IMR-90 (cell line): Measurements from ENCODE around the gene AKAP17A. TPM values are rescaled to one million over a fixed set of nuclear protein-coding genes. Genes with fewer than 3 reads are reported as not detected.

ENCODE experiments used
- ATAC-seq: fragments of 200-7000 bp; cut with Tn5 transposase; 2 replicates; pipeline ENCODE4 v1.9.1; 2020; ENCODE audit warnings: low read depth, mild to moderate bottlenecking, moderate library complexity
- BruUV-seq: library from RNA; stranded (reverse); fragments of 400-500 nt; replicated peaks from 2 replicates; lab custom pipeline; 2021; lab: Mats Ljungman, UMichigan
- CTCF ChIA-PET: fragments of 300-600 bp; formaldehyde crosslinking; extraction: SDS; loops from one replicate; lab custom pipeline; 2021; ENCODE audit warnings: antibody characterized with exemption; lab: Yijun Ruan, JAX
- POLR2A ChIA-PET: fragments of 300-600 bp; sonication (Branson Sonifier 250); formaldehyde crosslinking; loops from one replicate; lab custom pipeline; 2022; ENCODE audit warnings: antibody characterized with exemption; ENCODE audit not compliant: unreplicated experiment; lab: Charles Lee
- DNase-seq: peaks from one replicate; pipeline ENCODE4 v3.0.0; 2013
- H2AFZ ChIP-seq: replicated peaks from 2 replicates; pipeline ENCODE3; 2013; ENCODE audit warnings: low read length, mild to moderate bottlenecking; ENCODE audit not compliant: poor library complexity
- H2AK5ac ChIP-seq: 2 replicates; pipeline ENCODE4 v1.6.1; 2013; ENCODE audit warnings: low read depth, low read length, inconsistent platforms
- H2AK9ac ChIP-seq: replicated peaks from 2 replicates; pipeline ENCODE3; 2013; ENCODE audit warnings: mild to moderate bottlenecking, low read depth, low read length, moderate library complexity; ENCODE audit not compliant: poor library complexity
- H2BK120ac ChIP-seq: 2 replicates; pipeline ENCODE4 v1.6.1; 2013; ENCODE audit warnings: low read depth, low read length, inconsistent platforms
- H2BK15ac ChIP-seq: 3 replicates; pipeline ENCODE4 v1.6.1; 2013; ENCODE audit warnings: low read depth, low read length, inconsistent platforms
- H2BK20ac ChIP-seq: 2 replicates; pipeline ENCODE4 v1.6.1; 2013; ENCODE audit warnings: low read depth, mild to moderate bottlenecking, inconsistent platforms, low read length, moderate library complexity
- H2BK5ac ChIP-seq: 2 replicates; pipeline ENCODE4 v1.6.1; 2013; ENCODE audit warnings: mild to moderate bottlenecking, low read depth, low read length, inconsistent platforms; ENCODE audit not compliant: poor library complexity, severe bottlenecking
- H3K14ac ChIP-seq: replicated peaks from 2 replicates; pipeline ENCODE4 v1.6.1; 2013; ENCODE audit warnings: low read depth, low read length, inconsistent platforms
- H3K18ac ChIP-seq: 2 replicates; pipeline ENCODE4 v1.6.1; 2013; ENCODE audit warnings: low read depth, low read length, control low read depth
- H3K23ac ChIP-seq: 2 replicates; pipeline ENCODE4 v1.6.1; 2013; ENCODE audit warnings: low read depth, low read length, inconsistent platforms
- H3K27ac ChIP-seq: 2 replicates; pipeline ENCODE4 v1.5.1; 2013; ENCODE audit warnings: mild to moderate bottlenecking, control low read depth, low read length; ENCODE audit not compliant: insufficient read depth
- H3K27me3 ChIP-seq: 2 replicates; pipeline ENCODE4 v1.6.1; 2013; ENCODE audit warnings: low read length; ENCODE audit not compliant: control insufficient read depth, insufficient read depth
- H3K36me3 ChIP-seq: 2 replicates; pipeline ENCODE4 v1.6.1; 2013; ENCODE audit warnings: low read length, mixed read lengths; ENCODE audit not compliant: control insufficient read depth, insufficient read depth
- H3K4ac ChIP-seq: 2 replicates; pipeline ENCODE4 v1.6.1; 2013; ENCODE audit warnings: low read depth, low read length, inconsistent platforms
- H3K4me1 ChIP-seq: 2 replicates; pipeline ENCODE4 v1.6.1; 2013; ENCODE audit warnings: low read length, mixed read lengths; ENCODE audit not compliant: control insufficient read depth, insufficient read depth
- H3K4me2 ChIP-seq: 2 replicates; pipeline ENCODE4 v1.6.1; 2013; ENCODE audit warnings: low read depth, mild to moderate bottlenecking, control low read depth, low read length, moderate library complexity
- H3K4me3 ChIP-seq: 2 replicates; pipeline ENCODE4 v1.5.1; 2013; ENCODE audit warnings: low read depth, mild to moderate bottlenecking, control low read depth, low read length, moderate library complexity; ENCODE audit not compliant: insufficient read depth
- H3K56ac ChIP-seq: 2 replicates; pipeline ENCODE4 v1.6.1; 2013; ENCODE audit warnings: low read length, inconsistent platforms; ENCODE audit not compliant: insufficient read depth; ENCODE audit errors: extremely low read depth
- H3K79me1 ChIP-seq, 2 experiments: 2 replicates each; pipeline ENCODE4 v1.6.1; 2013; ENCODE audit warnings: low read length in 2 of 2, inconsistent platforms in 1 of 2, low read depth in 1 of 2
- H3K9ac ChIP-seq: 2 replicates; pipeline ENCODE4 v1.6.1; 2013; ENCODE audit warnings: low read depth, low read length, control low read depth
- H3K9me1 ChIP-seq: 2 replicates; pipeline ENCODE4 v1.6.1; 2013; ENCODE audit warnings: low read length, inconsistent platforms; ENCODE audit not compliant: insufficient read depth
- H3K9me3 ChIP-seq: 2 replicates; pipeline ENCODE4 v1.6.1; 2013; ENCODE audit warnings: low read length; ENCODE audit not compliant: control insufficient read depth, insufficient read depth
- H4K20me1 ChIP-seq: 2 replicates; pipeline ENCODE4 v1.6.1; 2013; ENCODE audit warnings: low read length, inconsistent platforms; ENCODE audit not compliant: insufficient read depth
- H4K5ac ChIP-seq: 2 replicates; pipeline ENCODE4 v1.6.1; 2013; ENCODE audit warnings: mild to moderate bottlenecking, low read depth, low read length, control low read depth
- H4K8ac ChIP-seq, 2 experiments: 2 replicates each; pipeline ENCODE4 v1.6.1; 2013; ENCODE audit warnings: low read depth in 2 of 2, low read length in 2 of 2, control low read depth in 1 of 2, inconsistent platforms in 1 of 2
- H4K91ac ChIP-seq: 2 replicates; pipeline ENCODE4 v1.6.1; 2013; ENCODE audit warnings: low read depth, low read length, inconsistent platforms; ENCODE audit not compliant: insufficient read depth
- CEBPB ChIP-seq: IDR thresholded peaks from 2 replicates; pipeline ENCODE4 v1.6.1; 2012; ENCODE audit warnings: low read depth, low read length, improper control_type of control experiment
- CHD1 ChIP-seq: IDR thresholded peaks from 2 replicates; pipeline ENCODE4 v1.6.1; 2012; ENCODE audit warnings: low read depth, low read length, improper control_type of control experiment
- FOS ChIP-seq: fragments of 150-350 bp; IDR thresholded peaks from 2 replicates; pipeline ENCODE4 v1.6.1; 2016; ENCODE audit warnings: low read depth, low read length
- MAFK ChIP-seq: IDR thresholded peaks from 2 replicates; pipeline ENCODE4 v1.6.1; 2012; ENCODE audit warnings: low read depth, low read length, improper control_type of control experiment
- MAZ ChIP-seq: IDR thresholded peaks from 2 replicates; pipeline ENCODE4 v1.6.1; 2012; ENCODE audit warnings: low read depth, mild to moderate bottlenecking, low read length, improper control_type of control experiment, moderate library complexity, borderline replicate concordance
- NFE2L2 ChIP-seq: fragments of 150-350 bp; IDR thresholded peaks from 2 replicates; pipeline ENCODE4 v1.6.1; 2016; ENCODE audit warnings: low read depth, mild to moderate bottlenecking, low read length
- POLR2A ChIP-seq: IDR thresholded peaks from 2 replicates; pipeline ENCODE4 v1.6.1; 2012; ENCODE audit warnings: mild to moderate bottlenecking, low read depth, low read length
- RCOR1 ChIP-seq: IDR thresholded peaks from 2 replicates; pipeline ENCODE4 v1.6.1; 2012; ENCODE audit warnings: mild to moderate bottlenecking, low read length, improper control_type of control experiment; ENCODE audit not compliant: insufficient replicate concordance
- SMC3 ChIP-seq: fragments of 150-350 bp; IDR thresholded peaks from 2 replicates; pipeline ENCODE4 v1.6.1; 2016; ENCODE audit warnings: low read depth, mild to moderate bottlenecking, antibody characterized with exemption, low read length, moderate library complexity
- USF2 ChIP-seq: fragments of 150-350 bp; IDR thresholded peaks from 2 replicates; pipeline ENCODE4 v1.6.1; 2017; ENCODE audit warnings: mild to moderate bottlenecking, antibody characterized with exemption, low read length, low read depth
- WGBS, 2 experiments: methylation state at CpG; one replicate each; pipeline versions ENCODE4 v1.1.5 to v1.1.7; 2013; ENCODE audit warnings: missing lambda C conversion rate in 2 of 2; ENCODE audit not compliant: insufficient read length in 1 of 2; ENCODE audit errors: extremely low coverage in 2 of 2; 5-methylcytosine and 5-hydroxymethylcytosine counted together
- dilution Hi-C: fragments of 300-500 bp; cut with HindIII; formaldehyde crosslinking; loops from one replicate; pipeline ENCODE4 v1.14.3; 2018; ENCODE audit warnings: low sequenced_read_pairs; ENCODE audit not compliant: unreplicated experiment
- in situ Hi-C: fragments of 300-500 bp; cut with MboI; formaldehyde crosslinking; loops from 3 replicates; pipeline ENCODE4 v1.14.3; 2019; ENCODE audit warnings: low sequenced_read_pairs, inconsistent platforms, mixed read lengths
- intact Hi-C: fragments of 100-400 bp; cut with micrococcal nuclease; formaldehyde crosslinking; loops from 2 replicates; pipeline ENCODE4 v1.10.0; 2022
- polyA plus RNA-seq, 3 experiments: library from polyadenylated mRNA; depleted of rRNA; stranded (reverse); fragments of >200 nt; gene quantifications; 2 replicates each; pipeline ENCODE4 v1.2.3, GENCODE V29; 2012; ENCODE audit warnings: low replicate concordance in 1 of 3
- total RNA-seq: library from RNA; depleted of rRNA; stranded (reverse); fragments of >200 nt; gene quantifications from 2 replicates; pipeline ENCODE4 v1.2.3, GENCODE V29; 2012
- TF ChIP-seq, protein P1 (sequence below): conservative IDR thresholded peaks from 2 replicates; pipeline ENCODE4 v1.5.1; 2012; ENCODE audit warnings: mild to moderate bottlenecking, low read depth, low read length, improper control_type of control experiment

Gene AKAP17A
- total and polyA plus RNA-seq, 2 of the 4 experiments (the other 2 are of a cell fraction): 9.0 to 23.7 TPM

- no peak for TF ChIP-seq USF2
Observed at GRCh38 chrX:1576201-1576992, 15.0 kb upstream of the AKAP17A start (continued).

- H3K56ac ChIP-seq: no peak overlapping the region
- dilution Hi-C loops: no loop called here
- H3K36me3 ChIP-seq: no peaks in the 10 kb centered on the region
- no peaks in the 10 kb centered on the region for H4K20me1 ChIP-seq
- no peak overlapping the region for H3K4ac ChIP-seq
- no TSS peak for BruUV-seq
- no peak overlapping the region for H3K18ac ChIP-seq
- CTCF ChIA-PET: no interaction called here
- no peaks in the 10 kb centered on the region for H3K4me1 ChIP-seq
- H2AK9ac ChIP-seq: no peak overlapping the region
- no peaks in the 10 kb centered on the region for H3K27me3 ChIP-seq
- no peak overlapping the region for H2AFZ ChIP-seq
- no peak overlapping the region for H3K4me2 ChIP-seq
- DNase-seq: no peak
- no peak overlapping the region for H3K4me3 ChIP-seq
- no peak overlapping the region for H2BK5ac ChIP-seq
- no peak for ATAC-seq
- H4K8ac ChIP-seq: no peak overlapping the region
- intact Hi-C loops: no loop called here
- in situ Hi-C loops: loop anchor here (25.0 kb wide), 1 partner anchor 116 kb away; the partner anchor contains the start of gene ASMTL
- no peak overlapping the region for H4K91ac ChIP-seq
- no peak overlapping the region for H4K5ac ChIP-seq
- no peak overlapping the region for H3K23ac ChIP-seq
- 23% methylated on average over 1 of the region's 2 CpGs; no CpG with 5 or more reads in 1 of the 2 experiments for WGBS, 2 experiments
- no peak overlapping the region for H3K9ac ChIP-seq
- no peaks in the 10 kb centered on the region; the same call in 1 of the 2 replicates for H3K9me3 ChIP-seq
- H2BK120ac ChIP-seq: no peak overlapping the region
- no peaks in the 10 kb centered on the region for H3K9me1 ChIP-seq
- H2BK20ac ChIP-seq: no peak overlapping the region
- H3K14ac ChIP-seq: no peak overlapping the region
- H2AK5ac ChIP-seq: no peak overlapping the region
- H2BK15ac ChIP-seq: no peak overlapping the region
- no peaks in the 10 kb centered on the region for H3K79me1 ChIP-seq
- POLR2A ChIA-PET: no interaction called here
- no peak overlapping the region for H3K27ac ChIP-seq
- TF ChIP-seq RCOR1 (no peak), CEBPB (no peak), USF2 (no peak), MAFK (no peak), FOS (no peak), CHD1 (no peak), NFE2L2 (no peak), MAZ (no peak), POLR2A (no peak), SMC3 (no peak)
- TF ChIP-seq, protein P1, sequence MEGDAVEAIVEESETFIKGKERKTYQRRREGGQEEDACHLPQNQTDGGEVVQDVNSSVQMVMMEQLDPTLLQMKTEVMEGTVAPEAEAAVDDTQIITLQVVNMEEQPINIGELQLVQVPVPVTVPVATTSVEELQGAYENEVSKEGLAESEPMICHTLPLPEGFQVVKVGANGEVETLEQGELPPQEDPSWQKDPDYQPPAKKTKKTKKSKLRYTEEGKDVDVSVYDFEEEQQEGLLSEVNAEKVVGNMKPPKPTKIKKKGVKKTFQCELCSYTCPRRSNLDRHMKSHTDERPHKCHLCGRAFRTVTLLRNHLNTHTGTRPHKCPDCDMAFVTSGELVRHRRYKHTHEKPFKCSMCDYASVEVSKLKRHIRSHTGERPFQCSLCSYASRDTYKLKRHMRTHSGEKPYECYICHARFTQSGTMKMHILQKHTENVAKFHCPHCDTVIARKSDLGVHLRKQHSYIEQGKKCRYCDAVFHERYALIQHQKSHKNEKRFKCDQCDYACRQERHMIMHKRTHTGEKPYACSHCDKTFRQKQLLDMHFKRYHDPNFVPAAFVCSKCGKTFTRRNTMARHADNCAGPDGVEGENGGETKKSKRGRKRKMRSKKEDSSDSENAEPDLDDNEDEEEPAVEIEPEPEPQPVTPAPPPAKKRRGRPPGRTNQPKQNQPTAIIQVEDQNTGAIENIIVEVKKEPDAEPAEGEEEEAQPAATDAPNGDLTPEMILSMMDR: no peak
Observed at GRCh38 chrX:1577845-1578244, 13.6 kb upstream of the AKAP17A start.
